Measurements from ENCODE around the gene HDAC4.

Gene HDAC4

GRCh38 chr2:239047420-239047819 is 353.4 kb downstream of the HDAC4 start:
- CTCF ChIA-PET, result no interaction called here
- TF ChIP-seq ZNF248 (tag by site-specific recombination; IDR thresholded peaks at IDR 0.05) (no peak), ZNF529 (tag by site-specific recombination; IDR thresholded peaks at IDR 0.05; ENCODE audit: insufficient replicate concordance) (no peak), ZNF792 (tag by site-specific recombination; IDR thresholded peaks at IDR 0.05) (no peak), ZNF48 (tag by site-specific recombination; IDR thresholded peaks at IDR 0.05) (no peak), ZNF114 (tag by site-specific recombination; IDR thresholded peaks at IDR 0.05) (no peak)
- POLR2A ChIA-PET, result no interaction called here

GRCh38 chr2:239046822-239047221 is 354.0 kb downstream of the HDAC4 start:
- ChIA-PET POLR2A (no interaction called here), CTCF (no interaction called here)
- no peaks in the 10 kb centered on the region for H3K4me1 ChIP-seq (ENCODE audit: control insufficient read depth, insufficient read depth, low read length)
- no peak overlapping the region for H3K4me3 ChIP-seq (ENCODE audit: low read depth, low read length)
- H3K27ac ChIP-seq (ENCODE audit: extremely low read depth, low read depth, low read length), result no peak overlapping the region
- peak; percentile 75 for TF ChIP-seq GLIS1 (tag by site-specific recombination; IDR thresholded peaks at IDR 0.05)
- TF ChIP-seq ELK4 (IDR thresholded peaks at IDR 0.05; ENCODE audit: borderline replicate concordance, low read depth, low read length), result no peak
- TF ChIP-seq ZBTB6 (tag by site-specific recombination; IDR thresholded peaks at IDR 0.05), result no peak
- H3K36me3 ChIP-seq (ENCODE audit: control insufficient read depth in 2 of 2, insufficient read depth in 1 of 2, low read length in 2 of 2), result no peaks in the 10 kb centered on the region
- no peaks in the 10 kb centered on the region for H3K9me3 ChIP-seq (ENCODE audit: control insufficient read depth, insufficient read depth, low read depth, low read length)

More at GRCh38 chr2:239047420-239047819, 353.4 kb downstream of the HDAC4 start:
- Histone ChIP-seq H3K4me3 (ENCODE audit: low read depth, low read length) (no peak overlapping the region), H3K27ac (ENCODE audit: extremely low read depth, low read depth, low read length) (no peak overlapping the region), H3K4me1 (ENCODE audit: control insufficient read depth, insufficient read depth, low read length) (no peaks in the 10 kb centered on the region), H3K36me3 (ENCODE audit: control insufficient read depth in 2 of 2, insufficient read depth in 1 of 2, low read length in 2 of 2) (no peaks in the 10 kb centered on the region), H3K9me3 (ENCODE audit: control insufficient read depth, insufficient read depth, low read depth, low read length) (no peaks in the 10 kb centered on the region)

GRCh38 chr2:239044336-239044735 is 356.5 kb downstream of the HDAC4 start:
- POLR2A ChIA-PET, result interaction anchor here (0.8 kb wide), 1 partner anchor 207 kb away, joined by 3 read pairs; no protein-coding TSS in a partner anchor
- H3K27ac ChIP-seq (ENCODE audit: extremely low read depth, low read depth, low read length), result no peak overlapping the region
- TF ChIP-seq ZNF121 (tag by site-specific recombination; IDR thresholded peaks at IDR 0.05) (no peak), ZNF571 (tag by site-specific recombination; IDR thresholded peaks at IDR 0.05) (no peak)
- no peaks in the 10 kb centered on the region for H3K9me3 ChIP-seq (ENCODE audit: control insufficient read depth, insufficient read depth, low read depth, low read length)
- H3K36me3 ChIP-seq (ENCODE audit: control insufficient read depth in 2 of 2, insufficient read depth in 1 of 2, low read length in 2 of 2), result no peaks in the 10 kb centered on the region
- H3K4me3 ChIP-seq (ENCODE audit: low read depth, low read length), result no peak overlapping the region
- H3K4me1 ChIP-seq (ENCODE audit: control insufficient read depth, insufficient read depth, low read length), result no peaks in the 10 kb centered on the region
- CTCF ChIA-PET, result no interaction called here

- CTCF ChIA-PET, result interaction anchor here (0.5 kb wide), 1 partner anchor 372 kb away, joined by 3 read pairs; no protein-coding TSS in a partner anchor
These were observed 357.5 kb downstream of the HDAC4 start for GRCh38 chr2:239043326-239043725.

More at GRCh38 chr2:239043326-239043725, 357.5 kb downstream of the HDAC4 start:
- H3K27ac ChIP-seq (ENCODE audit: extremely low read depth, low read depth, low read length), result no peak overlapping the region
- H3K36me3 ChIP-seq (ENCODE audit: control insufficient read depth in 2 of 2, insufficient read depth in 1 of 2, low read length in 2 of 2), result no peaks in the 10 kb centered on the region
- no peak overlapping the region for H3K4me3 ChIP-seq (ENCODE audit: low read depth, low read length)
- no peak for TF ChIP-seq ZNF214 (tag by site-specific recombination; IDR thresholded peaks at IDR 0.05; ENCODE audit: borderline replicate concordance)
- no peak for TF ChIP-seq ZNF518A (tag by site-specific recombination; conservative IDR thresholded peaks at IDR 0.05; ENCODE audit: low read depth)
- no peak for TF ChIP-seq ZNF677 (tag by site-specific recombination; IDR thresholded peaks at IDR 0.05)
- TF ChIP-seq ZNF362 (tag by site-specific recombination; IDR thresholded peaks at IDR 0.05), result no peak
- no peak for TF ChIP-seq ZNF561 (tag by site-specific recombination; IDR thresholded peaks at IDR 0.05; ENCODE audit: borderline replicate concordance)
- TF ChIP-seq ZIC2 (tag by site-specific recombination; IDR thresholded peaks at IDR 0.05), result no peak
- TF ChIP-seq ZNF785 (tag by site-specific recombination; IDR thresholded peaks at IDR 0.05), result no peak
- H3K4me1 ChIP-seq (ENCODE audit: control insufficient read depth, insufficient read depth, low read length), result no peaks in the 10 kb centered on the region
- POLR2A ChIA-PET, result no interaction called here
- H3K9me3 ChIP-seq (ENCODE audit: control insufficient read depth, insufficient read depth, low read depth, low read length), result no peaks in the 10 kb centered on the region
